Glomerular endothelial cell (primary cell): ENCODE results near the gene SMYD4. TPM values are rescaled to one million over a fixed set of nuclear protein-coding genes. Genes with fewer than 3 reads are reported as not detected.
"Not testable (repeated sequence)": the region's sequence is repeated elsewhere in the genome, so short reads cannot be mapped to it uniquely, and the experiment has no call there.

Experiments used
- DNase-seq: peaks from one replicate; pipeline ENCODE4 v3.0.0-alpha.2; 2011; ENCODE audit warnings: low read depth, low spot score; ENCODE audit errors: extremely low read depth
- total RNA-seq: library from RNA; depleted of rRNA; stranded (reverse); fragments of >200 nt; gene quantifications from 2 replicates; pipeline ENCODE4 v1.2.3, GENCODE V29; 2015

Gene SMYD4
- total RNA-seq, 1 donor from 2014 or later: 9.2 TPM

DNA sequence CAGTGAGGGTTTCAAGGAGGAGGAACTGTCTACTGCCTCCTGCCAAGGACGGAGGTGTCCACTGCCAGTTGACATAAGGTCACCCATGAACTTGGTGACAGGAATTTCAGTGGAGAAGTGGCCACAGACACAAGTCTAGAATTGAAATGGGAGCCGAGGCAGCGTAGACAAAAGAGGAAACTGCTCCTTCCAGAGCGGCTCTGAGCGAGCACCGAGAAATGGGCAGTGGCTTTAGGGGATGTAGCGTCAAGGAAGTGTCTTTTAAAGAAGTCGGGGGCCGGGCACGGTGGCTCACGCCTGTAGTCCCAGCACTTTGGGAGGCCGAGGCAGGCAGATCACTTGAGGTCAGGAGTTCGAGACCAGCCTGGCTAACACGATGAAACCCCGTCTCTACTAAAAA is 70.9 kb downstream of the SMYD4 start:
- DNase-seq: no peak

DNA sequence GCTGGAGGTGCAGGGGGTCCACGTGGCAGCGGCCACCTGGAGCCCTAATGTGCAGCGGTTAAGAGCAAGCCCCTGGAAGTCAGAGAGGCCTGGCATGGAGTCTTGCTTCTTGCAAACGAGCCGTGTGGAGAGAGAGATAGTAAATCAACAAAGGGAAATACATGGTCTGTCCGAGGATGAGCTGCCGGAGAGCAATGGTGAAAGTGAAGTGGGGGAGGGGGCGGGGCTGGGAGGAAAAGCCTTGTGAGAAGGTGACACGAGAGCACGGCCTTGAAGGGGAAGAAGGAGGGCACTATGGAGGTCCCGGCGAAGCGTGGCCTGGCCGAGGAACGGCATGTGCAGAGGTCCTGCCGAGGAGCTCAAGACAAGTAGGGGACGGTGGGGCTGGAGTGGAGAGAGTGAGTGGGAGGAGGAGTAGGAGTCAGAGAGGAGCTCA is 73.9 kb downstream of the SMYD4 start:
- DNase-seq: no peak

DNA sequence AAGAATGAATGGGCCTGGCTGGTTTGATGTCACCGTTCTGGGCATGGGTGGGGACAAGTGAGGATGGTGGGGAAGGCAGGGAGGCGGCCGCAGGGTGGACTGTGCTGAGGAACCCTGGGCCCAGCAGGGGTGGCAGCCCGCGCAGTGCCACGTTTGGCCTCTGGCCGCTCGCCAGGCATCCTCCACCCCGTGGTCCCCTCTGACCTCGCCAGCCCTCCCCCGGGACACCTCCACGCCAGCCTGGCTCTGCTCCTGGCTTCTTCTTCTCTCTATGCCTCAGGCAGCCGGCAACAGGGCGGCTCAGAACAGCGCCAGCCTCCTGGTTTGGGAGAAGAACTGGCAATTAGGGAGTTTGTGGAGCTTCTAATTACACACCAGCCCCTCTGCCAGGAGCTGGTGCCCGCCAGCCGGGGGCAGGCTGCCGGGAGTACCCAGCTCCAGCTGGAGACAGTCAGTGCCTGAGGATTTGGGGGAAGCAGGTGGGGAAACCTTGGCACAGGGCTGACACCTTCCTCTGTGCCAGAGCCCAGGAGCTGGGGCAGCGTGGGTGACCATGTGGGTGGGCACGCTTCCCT is 74.4 kb downstream of the SMYD4 start:
- DNase-seq: no peak

DNA sequence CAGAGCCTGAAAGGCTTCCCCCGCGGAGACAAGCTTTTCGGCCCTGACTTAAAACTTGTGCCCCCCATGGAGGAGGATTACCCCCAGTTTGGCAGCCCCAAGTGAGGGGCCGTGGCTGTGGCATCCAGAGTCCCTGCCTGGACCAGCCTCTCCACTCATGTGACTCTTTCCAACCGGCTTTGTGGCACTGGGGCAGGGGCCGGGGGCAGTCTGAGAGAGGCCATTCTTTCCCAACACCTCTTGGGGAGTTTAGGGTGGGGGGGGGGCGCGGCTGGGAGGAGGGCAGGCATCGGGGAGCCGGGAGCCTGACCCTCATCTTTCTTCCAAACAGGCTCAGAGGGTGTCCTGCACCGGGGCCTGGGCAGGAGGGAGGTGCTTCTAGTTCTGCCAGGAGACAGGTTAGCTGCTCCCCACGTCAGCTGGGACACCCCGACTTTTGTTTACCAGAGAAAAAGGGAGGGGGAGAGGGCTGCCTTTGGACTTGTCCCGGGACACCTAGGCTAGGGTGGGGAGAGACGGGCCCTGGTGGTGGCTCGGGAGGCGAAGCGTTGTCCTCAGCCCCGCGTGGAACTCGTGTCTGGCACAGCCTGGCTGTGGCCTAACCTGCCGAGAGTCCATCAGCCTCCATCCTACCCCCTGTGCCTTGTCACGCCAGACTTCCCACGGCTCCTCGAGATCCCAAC is 75.1 kb downstream of the SMYD4 start:
- DNase-seq: no peak

DNA sequence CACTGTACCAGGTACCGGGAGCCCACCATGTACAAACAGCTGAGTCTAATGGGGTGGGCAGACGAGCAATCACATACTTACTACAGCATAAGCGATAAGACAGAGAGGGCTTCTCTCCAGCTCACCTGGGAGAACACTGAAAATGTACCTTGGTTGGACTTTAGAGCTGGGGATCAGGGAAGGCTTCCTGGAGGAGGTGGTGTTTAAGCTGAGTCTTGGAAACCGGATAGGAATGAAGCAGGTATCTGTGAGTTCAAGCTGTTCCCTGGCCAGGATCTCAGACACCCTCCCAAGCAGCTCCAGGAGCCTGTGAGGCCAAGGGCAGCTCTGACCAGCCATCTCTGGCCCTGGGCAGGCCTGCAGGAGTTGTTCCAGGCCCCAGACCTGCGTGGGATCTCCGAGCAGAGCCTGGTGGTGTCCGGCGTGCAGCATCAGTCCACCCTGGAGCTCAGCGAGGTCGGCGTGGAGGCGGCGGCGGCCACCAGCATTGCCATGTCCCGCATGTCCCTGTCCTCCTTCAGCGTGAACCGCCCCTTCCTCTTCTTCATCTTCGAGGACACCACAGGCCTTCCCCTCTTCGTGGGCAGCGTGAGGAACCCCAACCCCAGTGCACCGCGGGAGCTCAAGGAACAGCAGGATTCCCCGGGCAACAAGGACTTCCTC is 75.8 kb downstream of the SMYD4 start:
- DNase-seq: no peak

DNA sequence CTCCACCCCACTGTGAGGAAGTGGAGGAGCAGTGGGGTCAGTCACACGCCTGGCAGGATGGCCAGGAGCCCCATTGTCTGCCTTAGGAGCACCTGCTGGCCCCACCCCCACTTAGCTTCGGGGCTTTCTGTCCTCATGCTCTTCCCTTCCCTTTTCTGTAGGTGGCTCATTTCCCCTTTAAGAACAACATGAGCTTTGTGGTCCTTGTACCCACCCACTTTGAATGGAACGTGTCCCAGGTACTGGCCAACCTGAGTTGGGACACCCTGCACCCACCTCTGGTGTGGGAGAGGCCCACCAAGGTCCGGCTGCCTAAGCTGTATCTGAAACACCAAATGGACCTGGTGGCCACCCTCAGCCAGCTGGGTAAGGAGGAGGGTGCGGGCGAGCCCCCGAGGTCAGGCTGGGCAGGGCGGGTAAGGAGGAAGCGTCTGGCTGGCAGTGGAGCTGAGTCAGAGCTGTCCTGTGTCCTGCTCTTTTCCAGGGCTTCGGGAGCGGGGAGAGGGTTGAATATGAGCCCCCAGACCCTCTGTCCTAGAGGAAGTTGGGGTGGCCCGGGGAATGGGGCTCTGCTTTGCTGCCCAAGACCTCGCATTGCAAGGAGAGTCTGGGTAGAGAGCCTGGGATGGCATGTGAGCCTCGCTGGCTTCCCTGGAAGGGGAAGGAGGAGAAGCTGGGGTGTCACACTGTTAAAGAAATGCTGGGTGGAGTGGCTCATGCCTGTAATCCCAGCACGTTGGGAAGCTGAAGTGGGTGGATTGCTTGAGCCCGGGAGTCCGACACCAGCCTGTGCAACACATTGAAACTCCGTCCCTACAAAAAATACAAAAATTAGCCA is 77.1 kb downstream of the SMYD4 start:
- DNase-seq: no peak

DNA sequence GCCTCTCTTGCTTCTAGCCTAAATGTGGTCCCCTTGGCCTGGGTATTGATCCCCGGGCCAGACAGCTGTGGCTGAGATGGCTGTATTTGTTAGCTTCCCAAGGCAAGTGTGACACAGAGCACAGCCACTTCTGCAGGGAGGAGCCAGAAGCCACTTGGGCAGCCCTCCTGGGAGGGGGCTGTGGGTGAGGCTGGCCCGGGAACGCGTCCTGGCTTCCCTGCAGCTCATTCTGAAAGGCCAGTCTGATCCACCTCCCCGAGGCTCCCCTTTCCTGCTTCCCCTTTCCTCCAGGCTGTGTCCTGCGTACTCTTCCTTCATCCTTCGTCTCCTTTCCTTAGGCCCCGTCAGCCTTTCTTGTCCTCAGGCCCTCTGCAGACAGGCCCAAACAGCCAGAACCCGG is 79.1 kb downstream of the SMYD4 start:
- DNase-seq: no peak

DNA sequence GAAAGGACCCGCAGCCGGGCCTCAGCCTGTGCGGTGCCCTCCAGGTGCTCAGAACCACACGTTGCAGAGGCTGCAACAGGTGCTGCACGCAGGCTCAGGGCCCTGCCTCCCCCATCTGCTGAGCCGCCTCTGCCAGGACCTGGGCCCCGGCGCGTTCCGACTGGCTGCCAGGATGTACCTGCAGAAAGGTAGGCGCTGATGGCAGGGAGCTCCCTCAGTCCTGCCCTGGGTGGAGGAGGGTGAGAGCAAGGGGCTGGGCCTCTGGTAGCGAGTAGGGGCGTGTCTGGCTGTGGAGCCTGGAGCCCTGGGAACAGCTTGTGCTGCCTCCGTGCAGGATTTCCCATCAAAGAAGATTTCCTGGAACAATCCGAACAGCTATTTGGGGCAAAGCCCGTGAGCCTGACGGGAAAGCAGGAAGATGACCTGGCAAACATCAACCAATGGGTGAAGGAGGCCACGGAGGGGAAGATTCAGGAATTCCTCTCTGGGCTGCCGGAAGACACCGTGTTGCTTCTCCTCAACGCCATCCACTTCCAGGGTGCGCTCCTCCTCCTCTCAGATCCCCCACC is 82.6 kb downstream of the SMYD4 start:
- no peak for DNase-seq

DNA sequence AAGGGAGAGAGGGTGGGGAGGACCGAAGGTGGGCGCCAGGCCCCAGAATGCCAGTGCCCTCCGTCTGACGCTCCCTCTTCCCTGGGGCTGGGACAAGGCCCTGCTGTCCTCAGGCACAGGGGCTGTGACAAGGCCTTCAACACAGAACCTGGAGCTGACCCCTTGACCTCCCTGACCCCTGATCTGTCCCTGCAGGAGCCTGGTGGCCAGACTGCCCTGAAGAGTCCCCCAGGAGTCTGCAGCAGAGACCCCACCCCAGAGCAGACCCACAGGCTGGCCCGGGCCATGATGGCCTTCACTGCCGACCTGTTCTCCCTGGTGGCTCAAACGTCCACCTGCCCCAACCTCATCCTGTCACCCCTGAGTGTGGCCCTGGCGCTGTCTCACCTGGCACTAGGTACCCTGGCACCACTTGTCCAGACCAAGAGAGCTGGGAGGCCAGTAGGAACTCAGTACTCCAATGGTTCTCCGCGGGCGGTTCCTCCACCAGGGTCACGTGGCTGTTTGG is 84.1 kb downstream of the SMYD4 start:
- no peak for DNase-seq

DNA sequence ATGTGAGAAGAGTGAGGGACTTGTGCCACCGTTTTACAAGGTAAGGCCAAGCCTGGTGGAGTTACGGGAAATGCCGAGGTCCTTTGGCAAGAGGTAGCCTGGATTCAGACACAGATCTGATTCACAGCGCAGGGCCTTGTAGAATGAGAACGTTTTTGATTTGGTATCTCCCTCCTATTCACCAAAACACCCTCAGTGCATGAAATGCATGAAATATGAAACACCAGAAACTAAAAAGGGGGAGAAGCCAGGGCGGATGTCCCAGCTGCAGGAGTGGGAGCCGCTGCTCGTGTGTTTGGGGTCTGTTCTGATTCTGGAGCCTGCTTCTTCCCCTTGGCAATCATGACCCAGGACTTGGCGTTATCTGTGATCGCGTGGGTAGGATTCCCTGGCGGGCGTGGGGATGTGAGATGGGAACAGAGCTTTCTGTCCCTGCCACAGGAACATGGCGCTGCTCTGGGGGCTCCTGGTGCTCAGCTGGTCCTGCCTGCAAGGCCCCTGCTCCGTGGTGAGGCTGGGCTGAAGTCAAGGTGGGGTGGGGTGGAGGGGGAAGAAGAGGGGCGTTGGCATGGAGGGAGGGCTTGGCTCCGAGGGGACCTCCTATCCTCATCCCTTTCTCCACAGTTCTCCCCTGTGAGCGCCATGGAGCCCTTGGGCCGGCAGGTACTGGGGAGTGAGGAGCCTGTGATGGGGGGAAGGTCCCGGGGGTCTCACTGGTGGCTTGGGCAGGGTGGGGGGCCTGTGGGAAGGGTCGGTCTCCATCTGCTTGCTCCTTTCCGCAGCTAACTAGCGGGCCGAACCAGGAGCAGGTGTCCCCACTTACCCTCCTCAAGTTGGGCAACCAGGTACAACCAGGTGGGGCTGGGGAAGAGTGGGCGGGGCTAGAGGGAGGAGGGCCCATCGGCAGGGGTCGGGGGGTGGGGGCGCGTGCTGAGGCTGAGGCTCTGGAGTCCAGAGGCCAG is 84.9 kb downstream of the SMYD4 start:
- DNase-seq: no peak

DNA sequence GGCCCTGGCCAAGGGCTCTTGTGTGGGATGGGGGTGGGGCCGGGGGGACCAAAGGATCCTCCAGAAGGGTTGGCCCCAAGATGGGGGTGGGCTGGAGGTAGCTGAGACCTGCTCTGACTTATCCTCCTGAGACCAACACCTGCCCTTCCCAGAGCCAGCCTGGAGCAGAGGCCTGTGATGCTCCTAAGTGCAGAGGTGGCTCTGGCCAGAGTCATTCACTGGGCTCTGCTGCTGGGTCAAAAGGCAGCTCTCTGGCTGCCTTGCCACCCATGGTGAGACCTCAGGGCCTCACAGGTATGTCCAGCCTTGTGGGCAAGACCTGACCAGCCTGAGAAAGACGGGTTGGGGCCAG is 86.6 kb downstream of the SMYD4 start:
- DNase-seq: no peak

DNA sequence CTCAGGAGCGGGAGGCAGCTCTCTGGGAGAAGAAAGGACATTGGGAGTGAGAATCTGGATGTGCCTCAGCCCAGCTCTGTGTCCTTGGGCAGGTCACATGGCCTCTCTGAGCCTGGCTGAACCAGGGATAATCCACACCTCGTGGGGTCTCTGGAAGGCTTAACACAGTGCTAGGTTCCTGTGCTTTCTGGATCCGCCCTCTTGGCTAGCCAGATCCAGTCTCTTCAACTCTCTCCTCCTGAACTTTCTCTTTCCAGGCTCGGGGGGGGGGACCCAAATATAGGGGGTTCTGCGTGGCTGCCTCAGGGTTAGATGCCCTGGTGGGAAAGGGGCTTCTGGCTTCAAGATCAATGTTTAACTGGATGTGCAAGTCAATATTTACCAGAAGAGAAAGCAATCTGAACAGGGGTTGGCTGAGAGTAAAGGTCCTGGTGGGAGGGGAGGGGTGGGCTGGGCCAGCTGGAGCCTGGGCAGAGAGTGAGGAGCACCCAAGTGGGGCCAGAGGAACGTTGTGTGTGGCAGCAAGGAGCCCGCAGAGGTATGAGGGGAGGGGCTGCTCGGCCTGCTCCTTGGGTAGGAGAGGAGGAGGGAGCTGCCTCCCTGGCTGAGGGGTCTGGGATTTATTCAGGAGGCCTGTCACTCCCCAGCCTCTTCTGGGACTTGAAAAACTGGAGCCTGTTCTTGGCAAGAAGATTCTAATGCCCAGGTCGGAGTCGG is 87.2 kb downstream of the SMYD4 start, which contains the start of gene SERPINF2:
SERPINF2 (plus strand) TSS at position 501 of the 717 bp plus-strand sequence. CDS start 2,125 bp downstream, outside the sequence.
- DNase-seq: no peak

DNA sequence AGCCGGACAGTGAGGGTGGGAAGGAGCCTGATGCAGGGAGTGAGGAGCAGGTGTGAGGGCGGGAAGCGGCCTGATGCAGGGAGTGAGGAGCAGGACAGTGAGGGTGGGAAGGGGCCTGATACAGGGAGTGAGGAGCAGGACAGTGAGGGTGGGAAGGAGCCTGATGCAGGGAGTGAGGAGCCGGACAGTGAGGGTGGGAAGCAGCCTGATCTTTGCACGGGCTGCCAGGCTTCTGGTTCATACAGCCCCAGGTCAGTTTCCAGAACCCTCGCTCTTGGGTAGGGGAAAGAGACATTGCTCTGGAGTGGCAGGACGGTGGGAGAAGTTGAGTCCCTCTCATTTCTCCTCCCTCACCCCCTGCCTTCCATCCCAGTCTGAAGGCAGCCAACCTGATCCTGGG is 87.8 kb downstream of the SMYD4 start:
- DNase-seq: not testable (repeated sequence)

DNA sequence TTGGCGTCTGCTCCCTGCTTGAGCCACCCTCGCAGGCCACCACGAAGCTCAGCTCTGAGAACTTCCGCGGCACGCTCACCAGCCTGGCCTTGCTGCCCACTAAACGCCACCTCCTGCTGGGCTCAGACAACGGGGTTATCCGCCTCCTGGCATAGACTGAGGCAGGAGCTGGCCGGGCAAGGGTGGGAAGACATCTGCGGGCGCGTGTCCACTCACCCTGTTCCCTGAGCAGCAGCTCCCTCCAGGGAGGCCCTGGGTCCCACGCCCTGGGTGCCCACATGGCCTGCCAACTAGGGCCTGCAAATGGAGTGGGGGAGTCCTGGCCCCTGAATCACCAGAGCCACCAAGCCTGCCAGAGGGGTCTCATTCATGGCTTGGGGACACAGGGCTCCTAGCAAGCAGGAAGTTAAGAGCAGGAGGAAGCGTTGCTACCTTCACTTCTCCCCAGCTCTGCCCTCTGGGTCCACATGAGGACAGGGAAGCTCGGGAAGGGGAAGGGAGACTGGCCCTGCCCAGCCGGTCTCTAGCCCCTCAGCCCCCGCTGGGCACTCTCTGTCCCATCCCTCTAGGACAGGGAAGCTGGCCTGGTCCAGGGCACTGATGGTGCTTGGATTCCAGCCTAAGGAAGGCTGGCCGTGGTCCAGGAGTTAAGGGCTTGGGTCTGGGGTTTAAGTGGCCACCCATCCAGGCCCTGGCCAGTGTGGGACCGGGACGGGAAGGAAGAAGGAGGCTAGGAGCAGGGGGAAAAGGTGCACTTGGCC is 92.0 kb downstream of the SMYD4 start:
- DNase-seq: no peak

DNA sequence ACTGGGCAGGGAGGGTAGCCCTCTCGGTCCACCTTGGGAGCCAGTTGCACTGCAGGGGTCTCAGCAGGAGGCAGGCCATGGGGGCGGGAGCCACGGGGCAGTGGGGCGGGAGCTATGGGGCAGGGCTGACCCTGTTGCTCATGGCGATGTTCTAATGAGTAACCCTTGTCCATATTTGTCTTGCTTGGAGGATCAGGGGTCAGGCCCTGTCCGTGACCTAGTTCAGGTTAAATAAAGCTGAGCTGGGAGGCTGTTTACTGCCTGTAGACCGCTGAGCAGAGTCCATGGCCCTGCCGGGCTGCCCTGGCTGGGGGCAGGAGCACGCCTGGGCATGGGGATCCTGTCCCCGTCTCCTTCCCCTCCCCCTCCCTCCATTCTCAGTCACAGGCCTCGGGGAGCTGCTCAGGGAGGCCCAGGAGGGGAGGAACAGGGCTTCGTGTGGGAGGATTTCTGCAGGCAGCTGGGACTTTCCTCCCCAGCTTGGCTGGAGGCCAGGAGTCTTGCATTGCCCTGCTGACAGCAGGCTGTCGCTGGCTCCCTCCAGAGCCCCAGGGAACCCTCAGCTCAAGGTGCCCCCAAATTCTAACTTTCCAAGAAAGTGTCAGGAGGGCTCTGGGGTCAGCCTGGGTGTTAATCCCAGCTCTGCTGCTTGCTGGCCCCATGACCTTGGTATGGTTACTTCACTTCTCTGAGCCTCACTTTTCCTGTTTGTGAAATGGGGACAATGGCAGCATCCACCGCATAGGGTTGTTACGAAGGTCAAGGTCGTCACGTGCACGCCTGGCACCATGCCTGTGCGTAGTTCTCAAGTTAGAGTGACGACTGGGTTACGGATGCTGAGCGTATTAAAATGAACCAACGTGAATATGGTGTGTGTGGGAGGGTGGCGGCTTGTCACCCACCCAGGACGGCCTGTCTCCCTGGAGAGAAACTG is 93.1 kb downstream of the SMYD4 start:
- DNase-seq: no peak

DNA sequence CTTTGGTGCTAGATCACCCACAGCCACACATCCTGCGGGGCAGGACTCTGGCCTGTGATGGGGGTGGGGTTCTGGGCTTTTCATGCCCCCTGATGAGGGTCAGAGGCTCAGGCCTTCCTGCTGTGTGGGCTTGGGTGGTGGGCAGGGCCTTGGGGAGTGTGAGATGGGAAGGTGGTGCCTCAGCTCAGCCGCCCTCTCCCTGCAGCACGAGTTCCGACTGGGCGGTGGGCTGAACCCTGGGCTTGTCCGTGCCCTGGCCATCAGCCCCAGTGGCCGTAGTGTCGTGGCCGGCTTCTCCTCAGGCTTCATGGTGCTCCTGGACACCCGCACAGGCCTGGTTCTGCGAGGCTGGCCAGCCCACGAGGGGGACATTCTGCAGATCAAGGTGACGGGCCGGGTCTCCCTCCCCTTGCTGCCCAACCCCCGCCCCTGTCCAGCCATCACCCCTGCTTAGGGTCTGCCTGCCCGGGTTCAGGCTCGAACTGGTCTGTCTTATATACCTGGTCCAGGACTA is 93.8 kb downstream of the SMYD4 start:
- no peak for DNase-seq

DNA sequence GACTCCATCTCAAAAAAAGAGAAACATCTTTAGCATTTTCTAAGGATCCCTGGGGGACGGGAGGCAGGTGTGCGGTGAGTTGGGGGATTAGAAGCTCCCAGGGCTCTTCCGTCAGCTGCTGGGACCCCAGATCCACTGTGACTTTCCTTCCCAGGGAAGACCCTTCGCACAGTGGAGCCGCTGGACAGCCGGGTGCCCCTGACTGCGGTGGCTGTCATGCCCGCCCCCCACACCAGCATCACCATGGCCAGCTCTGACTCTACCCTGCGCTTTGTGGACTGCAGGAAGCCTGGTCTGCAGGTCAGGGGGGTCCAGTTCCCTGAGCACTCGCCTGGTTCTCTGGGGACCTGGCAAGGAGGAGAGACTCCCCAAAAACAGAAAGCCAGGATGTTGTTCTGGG is 94.3 kb downstream of the SMYD4 start:
- no peak for DNase-seq
